SH-SY5Y (cell line): ENCODE results near the gene MAN1A2.

Source experiments
- GATA2 ChIP-seq: IDR thresholded peaks from 2 replicates; pipeline ENCODE4 v1.6.1; 2011; ENCODE audit warnings: mild to moderate bottlenecking, low read depth, low read length
- GATA3 ChIP-seq: IDR thresholded peaks from 2 replicates; pipeline ENCODE4 v1.6.1; 2011; ENCODE audit warnings: low read depth, mild to moderate bottlenecking, low read length, moderate library complexity

GRCh38 chr1:117370071-117370470, 2.8 kb downstream of the MAN1A2 start:
- no peak for TF ChIP-seq GATA3
- TF ChIP-seq GATA2: no peak
